Measurements from ENCODE around the gene LDB3. TPM values are rescaled to one million over a fixed set of nuclear protein-coding genes. Genes with fewer than 3 reads are reported as not detected.
"Not testable (repeated sequence)": the region's sequence is repeated elsewhere in the genome, so short reads cannot be mapped to it uniquely, and the experiment has no call there.

Gene LDB3
- total RNA-seq, 2 experiments from 2014 or later: 0.05 to 0.10 TPM

DNA sequence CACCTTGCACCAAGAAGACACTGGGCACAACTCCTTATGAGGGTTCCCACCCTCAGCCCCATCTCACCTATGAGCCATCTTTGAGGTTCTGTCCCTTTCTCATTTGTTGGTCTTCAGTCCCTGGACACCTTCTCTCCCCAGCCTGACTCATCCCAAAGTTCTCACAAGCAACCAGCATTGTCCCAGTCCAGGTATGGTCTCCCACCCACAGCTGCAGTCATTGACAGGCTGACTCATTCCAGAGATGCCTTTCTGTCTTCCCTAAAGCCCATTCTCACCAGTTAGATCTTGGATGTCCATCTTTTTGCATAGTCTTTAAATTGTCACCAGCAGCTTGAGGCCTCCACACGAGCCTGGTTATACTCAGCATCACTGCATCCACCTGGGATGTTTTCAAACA lies 61.4 kb downstream of the LDB3 start:
- Mint-ChIP-seq H3K9me3 (no peaks in the 10 kb centered on the region), H3K27me3 (peaks cover 8% of the 10 kb centered on the region), H3K4me1 (no peaks in the 10 kb centered on the region), H3K4me3 (no peak overlapping the region), H3K27ac (no peak overlapping the region), H3K36me3 (ENCODE audit: low read depth) (no peaks in the 10 kb centered on the region)
- ChIA-PET POLR2A (no interaction called here), CTCF (no interaction called here)
- DNase-seq: no peak

DNA sequence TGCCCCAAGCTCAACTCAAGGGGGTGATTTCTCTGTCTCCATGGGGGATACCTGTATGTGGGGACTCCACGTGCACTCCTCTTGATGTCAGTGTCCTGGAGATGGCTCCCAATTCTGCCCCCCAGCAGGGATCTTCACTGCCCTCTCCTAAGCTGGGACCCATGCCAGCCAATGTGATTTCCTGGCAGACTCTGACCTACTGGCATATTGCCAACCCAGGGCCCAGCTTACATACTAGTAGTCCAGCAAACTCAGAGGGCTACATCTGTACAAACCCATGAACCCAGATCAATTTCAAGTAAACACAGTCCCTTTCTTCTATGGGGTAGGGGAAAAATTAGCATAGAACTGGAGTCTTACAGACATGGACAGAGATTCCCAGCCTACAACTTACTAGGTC lies 61.9 kb downstream of the LDB3 start:
- ChIA-PET CTCF (no interaction called here), POLR2A (no interaction called here)
- Mint-ChIP-seq H3K27me3 (peaks cover 8% of the 10 kb centered on the region), H3K4me1 (no peaks in the 10 kb centered on the region), H3K9me3 (no peaks in the 10 kb centered on the region), H3K4me3 (no peak overlapping the region), H3K27ac (no peak overlapping the region), H3K36me3 (ENCODE audit: low read depth) (no peaks in the 10 kb centered on the region)
- no peak for DNase-seq

DNA sequence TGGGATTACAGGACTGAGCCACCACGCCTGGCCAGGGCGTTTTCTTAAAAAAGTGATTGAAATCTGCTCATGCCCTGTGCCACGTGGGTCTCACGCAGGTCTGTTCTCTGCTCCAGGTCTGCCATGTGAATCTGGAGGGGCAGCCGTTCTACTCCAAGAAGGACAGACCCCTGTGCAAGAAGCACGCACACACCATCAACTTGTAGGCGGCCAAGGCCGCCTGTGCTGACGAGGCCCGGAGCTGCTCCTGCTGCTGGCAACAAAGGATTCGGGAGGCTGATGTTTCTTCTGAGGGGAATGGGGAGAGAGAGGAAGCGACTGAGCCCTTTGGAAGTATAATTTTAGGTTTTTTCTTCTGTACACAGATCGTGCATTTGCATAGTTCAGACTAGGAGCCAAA lies 64.5 kb downstream of the LDB3 start:
- no peak for DNase-seq
- no peak overlapping the region for H3K27ac Mint-ChIP-seq
- H3K36me3 Mint-ChIP-seq (ENCODE audit: low read depth): no peaks in the 10 kb centered on the region
- no peak overlapping the region for H3K4me3 Mint-ChIP-seq
- peaks cover 6% of the 10 kb centered on the region for H3K27me3 Mint-ChIP-seq
- no peaks in the 10 kb centered on the region for H3K9me3 Mint-ChIP-seq
- ChIA-PET POLR2A (interaction anchor here (1.5 kb wide), 1 partner anchor 20 kb away, joined by 4 read pairs; no protein-coding TSS in a partner anchor), CTCF (interaction anchor here (1.3 kb wide), 1 partner anchor 10 kb away, joined by 3 read pairs; no protein-coding TSS in a partner anchor)
- H3K4me1 Mint-ChIP-seq: no peaks in the 10 kb centered on the region

DNA sequence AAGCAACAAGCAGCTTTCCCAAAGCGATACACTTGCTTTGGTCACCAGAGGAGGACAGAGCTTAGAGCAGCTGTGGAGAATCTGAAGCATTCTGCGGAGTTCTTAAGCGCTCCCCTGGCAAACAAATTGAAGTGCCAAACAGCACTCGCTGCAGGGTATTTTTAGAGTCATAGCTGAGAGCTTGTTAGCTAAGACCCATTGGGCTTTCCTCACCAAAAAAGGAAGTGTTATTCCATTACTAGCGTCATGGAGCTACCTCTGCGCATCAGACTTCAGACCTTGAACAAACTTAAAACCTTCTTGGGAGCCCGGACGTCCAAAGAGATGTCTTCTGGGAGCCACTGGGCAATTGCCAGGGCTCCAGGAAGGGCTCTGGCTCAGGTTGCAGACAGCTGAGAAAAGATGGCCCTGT lies 65.0 kb downstream of the LDB3 start:
- ChIA-PET POLR2A (interaction anchor here (1.5 kb wide), 2 partner anchors 10 to 19 kb away, joined by 4 read pairs; no protein-coding TSS in a partner anchor), CTCF (interaction anchor here (1.3 kb wide), 1 partner anchor 10 kb away, joined by 3 read pairs; no protein-coding TSS in a partner anchor)
- Mint-ChIP-seq H3K27ac (no peak overlapping the region), H3K36me3 (ENCODE audit: low read depth) (no peaks in the 10 kb centered on the region), H3K27me3 (peaks cover 2% of the 10 kb centered on the region), H3K4me1 (no peaks in the 10 kb centered on the region), H3K9me3 (no peaks in the 10 kb centered on the region), H3K4me3 (no peak overlapping the region)
- DNase-seq: no peak

DNA sequence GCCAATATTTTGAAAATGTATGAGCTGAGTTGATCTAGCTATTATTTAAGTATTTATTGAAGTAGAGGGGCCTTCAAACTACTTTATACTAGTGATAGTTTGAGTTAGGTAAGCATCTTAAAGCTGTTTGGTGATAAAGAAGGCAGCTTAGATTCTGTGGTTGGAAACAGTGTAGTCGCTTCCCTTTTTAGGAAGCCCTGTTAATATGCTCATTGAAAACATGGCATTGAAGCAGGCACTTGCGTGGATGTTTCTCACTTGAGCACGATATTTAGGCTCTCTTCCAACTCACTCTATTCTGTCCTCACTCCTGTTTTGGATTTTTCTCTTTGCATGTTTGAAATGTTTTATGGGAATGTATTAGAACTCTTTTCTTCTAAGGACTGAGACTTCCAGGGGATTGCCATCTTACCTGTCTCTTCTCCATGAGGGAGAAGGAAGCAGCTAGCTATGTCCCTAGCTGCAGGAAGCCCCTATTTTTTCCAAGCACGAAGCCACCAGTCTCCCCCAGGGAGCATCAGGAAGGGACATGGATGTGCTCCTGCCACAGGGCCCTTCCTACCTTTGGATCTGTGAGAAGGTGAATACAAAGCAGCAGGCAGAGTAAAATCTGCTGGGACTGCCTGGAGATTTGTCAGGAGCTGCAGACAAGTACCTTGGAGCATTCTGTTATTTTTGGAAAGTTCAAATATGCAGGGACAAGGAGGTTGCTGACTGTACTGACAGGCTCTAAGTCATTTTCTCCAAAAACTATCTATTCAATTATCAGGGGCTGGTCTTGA lies 66.1 kb downstream of the LDB3 start:
- ChIA-PET POLR2A (interaction anchor here (1.5 kb wide), 2 partner anchors 11 to 18 kb away, joined by 4 read pairs; no protein-coding TSS in a partner anchor), CTCF (interaction anchor here (1.3 kb wide), 1 partner anchor 8 kb away, joined by 3 read pairs; no protein-coding TSS in a partner anchor)
- Mint-ChIP-seq H3K4me3 (no peak overlapping the region), H3K4me1 (no peaks in the 10 kb centered on the region), H3K36me3 (ENCODE audit: low read depth) (no peaks in the 10 kb centered on the region), H3K9me3 (no peaks in the 10 kb centered on the region), H3K27ac (no peak overlapping the region), H3K27me3 (peaks cover 4% of the 10 kb centered on the region)
- DNase-seq: no peak

DNA sequence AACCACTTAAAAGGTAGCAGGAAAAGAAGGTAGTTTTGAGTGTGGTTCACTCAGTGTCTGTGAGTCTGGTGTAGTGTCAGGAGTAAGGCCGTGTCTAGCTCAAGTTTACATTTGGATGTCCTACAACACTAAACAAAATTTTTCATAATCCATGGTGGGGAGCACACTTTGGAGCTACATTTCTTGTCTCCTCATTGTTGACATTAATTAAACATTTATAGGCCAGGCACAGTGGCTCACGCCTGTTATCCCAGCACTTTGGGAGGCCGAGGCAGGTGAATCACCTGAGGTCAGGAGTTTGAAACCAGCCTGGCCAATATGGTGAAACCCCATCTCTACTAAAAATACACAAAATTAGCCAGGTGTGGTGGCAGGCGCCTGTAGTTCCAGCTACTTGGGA lies 67.0 kb downstream of the LDB3 start:
- DNase-seq; H3K36me3 Mint-ChIP-seq (ENCODE audit: low read depth); H3K27me3 Mint-ChIP-seq; H3K4me1 Mint-ChIP-seq; H3K4me3 Mint-ChIP-seq; POLR2A ChIA-PET; H3K9me3 Mint-ChIP-seq; H3K27ac Mint-ChIP-seq: not testable (repeated sequence)
- CTCF ChIA-PET: interaction anchor here (0.7 kb wide), 2 partner anchors 45 to 926 kb away, joined by 4 to 7 read pairs; no protein-coding TSS in a partner anchor

DNA sequence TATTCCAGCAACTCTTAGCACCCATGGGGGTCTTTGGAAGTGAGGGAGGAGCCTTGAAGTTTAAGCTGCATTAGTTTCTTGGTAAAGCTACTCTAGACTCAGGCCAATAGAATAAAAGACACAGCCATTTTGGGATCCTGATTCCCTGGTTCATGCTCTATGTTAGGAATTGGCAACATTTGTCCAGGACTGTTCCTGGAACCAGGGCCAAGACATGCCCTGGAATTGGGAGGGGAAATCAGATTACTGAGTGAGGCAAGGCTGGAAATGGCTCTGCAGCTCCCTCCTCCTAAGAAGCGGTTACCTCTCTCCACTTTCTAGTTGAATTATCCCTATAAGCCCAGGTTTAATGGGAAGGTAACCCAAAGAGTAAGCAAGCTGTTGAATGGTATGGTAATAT lies 73.9 kb downstream of the LDB3 start:
- Mint-ChIP-seq H3K27me3 (peaks cover 9% of the 10 kb centered on the region), H3K9me3 (no peaks in the 10 kb centered on the region), H3K4me1 (no peaks in the 10 kb centered on the region), H3K36me3 (ENCODE audit: low read depth) (no peaks in the 10 kb centered on the region), H3K4me3 (no peak overlapping the region), H3K27ac (no peak overlapping the region)
- CTCF ChIA-PET: interaction anchor here (0.7 to 1.6 kb wide), 2 partner anchors 9 to 1814 kb away, joined by 3 read pairs; no protein-coding TSS in a partner anchor
- POLR2A ChIA-PET: interaction anchor here (0.9 kb wide), 1 partner anchor 11 kb away, joined by 4 read pairs; no protein-coding TSS in a partner anchor
- DNase-seq: no peak

DNA sequence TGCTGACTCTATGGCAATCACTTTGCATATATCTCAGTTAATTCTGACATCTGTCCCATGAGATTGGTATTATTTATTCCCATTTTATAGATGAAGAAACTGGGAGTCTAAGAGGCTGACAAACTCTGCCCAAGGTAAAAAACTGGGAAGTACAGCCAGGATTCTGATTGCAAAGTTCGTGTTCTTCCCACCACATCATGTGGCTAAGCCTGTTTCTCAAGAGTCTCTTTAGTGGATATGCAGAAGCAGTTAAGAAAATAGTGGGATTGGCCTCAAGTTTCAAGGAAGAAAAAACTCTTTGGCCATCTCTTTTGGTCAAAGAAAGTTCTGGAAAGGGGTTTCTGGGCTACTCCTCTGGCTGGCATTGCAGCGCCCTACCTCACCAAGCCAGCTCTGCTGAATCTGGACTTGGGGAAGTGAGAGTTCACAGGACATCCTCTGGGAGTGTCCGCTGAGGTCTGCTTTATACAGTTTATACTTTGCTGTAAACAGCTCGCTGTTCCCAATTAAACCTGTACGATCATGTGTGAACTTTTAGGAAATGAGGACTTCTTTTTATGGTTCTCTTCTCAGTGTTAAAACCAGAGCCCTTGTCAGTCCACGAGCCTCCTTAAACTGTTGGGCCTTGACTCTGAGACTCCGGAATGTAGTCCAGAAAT lies 75.9 kb downstream of the LDB3 start:
- no peak for DNase-seq

DNA sequence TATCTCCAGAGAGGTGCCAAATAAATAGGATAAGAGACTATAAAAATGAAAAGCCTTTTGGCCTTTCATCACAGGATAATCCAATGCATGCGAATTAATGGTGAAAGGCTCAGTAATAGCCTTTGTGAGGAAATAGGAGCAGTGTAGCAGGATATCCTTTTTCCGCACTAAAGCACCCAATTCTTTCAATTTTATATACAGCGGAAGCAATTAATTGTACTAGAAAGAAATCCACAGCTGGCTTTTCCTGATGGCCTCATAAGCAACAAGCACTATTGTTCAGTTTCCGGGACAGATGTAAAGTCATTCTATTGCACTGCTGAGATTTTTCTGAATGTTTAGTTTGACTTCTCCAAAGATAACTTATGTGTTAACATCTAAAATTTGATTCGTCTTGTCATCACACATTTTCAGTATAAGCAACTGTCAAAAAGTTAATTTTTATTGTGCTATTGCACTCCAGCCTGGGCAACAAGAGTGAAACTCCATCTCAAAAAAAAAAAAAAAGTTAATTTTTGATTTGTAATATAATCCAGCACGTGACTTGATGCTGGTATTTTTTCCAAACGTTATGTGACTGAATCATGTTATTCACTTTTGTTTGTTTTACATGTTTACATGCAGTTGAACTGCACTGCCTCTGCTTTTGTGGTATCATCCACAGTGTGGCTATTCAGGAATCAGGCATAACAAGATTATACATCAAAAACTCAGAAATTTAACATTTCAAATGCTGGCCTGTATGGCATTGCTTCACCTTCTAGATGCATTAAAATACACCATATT lies 79.7 kb downstream of the LDB3 start:
- CTCF ChIA-PET: no interaction called here
- Mint-ChIP-seq H3K36me3 (ENCODE audit: low read depth) (no peaks in the 10 kb centered on the region), H3K27me3 (no peaks in the 10 kb centered on the region), H3K27ac (no peak overlapping the region), H3K4me3 (no peak overlapping the region), H3K9me3 (no peaks in the 10 kb centered on the region), H3K4me1 (peaks cover 8% of the 10 kb centered on the region)
- POLR2A ChIA-PET: no interaction called here
- DNase-seq: no peak

More for the DNA sequence above, 75.9 kb downstream of the LDB3 start:
- H3K4me1 Mint-ChIP-seq: no peaks in the 10 kb centered on the region
- no peak overlapping the region for H3K4me3 Mint-ChIP-seq
- POLR2A ChIA-PET: no interaction called here
- H3K9me3 Mint-ChIP-seq: no peaks in the 10 kb centered on the region
- H3K27ac Mint-ChIP-seq: no peak overlapping the region
- H3K27me3 Mint-ChIP-seq: peaks cover 9% of the 10 kb centered on the region
- no peaks in the 10 kb centered on the region for H3K36me3 Mint-ChIP-seq (ENCODE audit: low read depth)
- CTCF ChIA-PET: no interaction called here

DNA sequence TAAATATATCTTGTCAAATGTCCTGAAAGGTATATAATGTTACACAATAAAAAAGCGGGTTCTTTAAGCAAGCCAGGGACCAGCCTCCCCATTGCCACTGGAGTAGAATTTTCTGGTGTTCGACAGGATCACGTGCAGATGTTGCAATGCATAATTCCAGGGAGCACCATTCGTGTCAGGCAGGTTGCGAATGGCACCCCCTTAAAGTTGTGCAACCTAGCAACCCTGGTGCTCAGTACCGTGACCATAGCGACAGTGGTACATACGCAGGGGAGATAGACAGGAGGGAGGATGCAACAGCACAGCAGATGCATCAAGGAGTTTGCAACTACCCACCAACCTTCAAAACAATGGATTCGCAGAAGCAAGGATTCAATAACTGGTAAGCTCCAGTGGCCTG lies 81.5 kb downstream of the LDB3 start:
- no peaks in the 10 kb centered on the region for H3K27me3 Mint-ChIP-seq
- no peak overlapping the region for H3K27ac Mint-ChIP-seq
- no peaks in the 10 kb centered on the region for H3K9me3 Mint-ChIP-seq
- no peaks in the 10 kb centered on the region for H3K36me3 Mint-ChIP-seq (ENCODE audit: low read depth)
- CTCF ChIA-PET: no interaction called here
- H3K4me3 Mint-ChIP-seq: no peak overlapping the region
- peaks cover 22% of the 10 kb centered on the region for H3K4me1 Mint-ChIP-seq
- DNase-seq: no peak
- POLR2A ChIA-PET: no interaction called here

DNA sequence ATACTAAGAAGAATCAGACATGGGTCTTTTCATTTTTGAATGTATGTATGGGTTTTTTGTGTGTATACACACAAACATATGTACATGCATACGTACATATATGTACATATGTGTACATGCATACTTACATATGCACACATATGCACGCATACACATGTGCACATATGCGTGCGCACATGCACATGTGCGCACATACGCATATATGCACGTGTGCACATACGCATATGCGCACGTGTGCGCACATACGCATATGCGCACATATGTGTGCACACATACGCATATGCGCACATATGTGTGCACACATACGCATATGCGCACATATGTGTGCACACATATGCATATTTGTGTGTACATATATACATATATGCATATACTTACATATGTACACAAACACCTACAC lies 83.2 kb downstream of the LDB3 start:
- Mint-ChIP-seq H3K36me3 (ENCODE audit: low read depth) (peaks cover 2% of the 10 kb centered on the region), H3K27me3 (peaks cover 2% of the 10 kb centered on the region), H3K9me3 (no peaks in the 10 kb centered on the region), H3K27ac (no peak overlapping the region), H3K4me1 (peaks cover 29% of the 10 kb centered on the region), H3K4me3 (no peak overlapping the region)
- DNase-seq: no peak
- ChIA-PET POLR2A (no interaction called here), CTCF (no interaction called here)

DNA sequence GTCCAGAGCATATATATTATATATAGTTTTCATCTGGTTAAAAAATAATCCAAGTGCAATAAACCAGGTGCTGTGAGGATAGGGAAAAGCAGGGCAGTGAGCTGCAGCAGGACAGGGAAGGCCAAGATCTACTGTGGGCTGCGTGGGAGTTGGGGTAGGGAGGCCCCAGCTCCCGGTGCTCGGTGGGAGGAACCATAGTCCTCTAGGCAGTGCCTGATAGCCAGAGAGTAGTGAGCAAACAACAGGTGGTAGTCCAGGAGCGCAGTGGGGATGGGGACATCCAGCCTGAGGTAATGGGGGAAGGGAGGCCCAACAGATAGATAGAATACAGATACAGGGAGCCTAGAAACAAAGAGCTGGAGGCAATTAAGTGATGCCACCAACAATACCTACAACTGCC lies 84.0 kb downstream of the LDB3 start:
- Mint-ChIP-seq H3K4me1 (peaks cover 29% of the 10 kb centered on the region), H3K27ac (no peak overlapping the region), H3K36me3 (ENCODE audit: low read depth) (peaks cover 3% of the 10 kb centered on the region), H3K27me3 (peaks cover 2% of the 10 kb centered on the region), H3K4me3 (no peak overlapping the region), H3K9me3 (no peaks in the 10 kb centered on the region)
- ChIA-PET POLR2A (interaction anchor here (0.6 to 1.4 kb wide), 4 partner anchors 11 to 76 kb away, joined by 3 to 4 read pairs (median 4); no protein-coding TSS in a partner anchor), CTCF (interaction anchor here (0.7 to 1.4 kb wide), 4 partner anchors 65 to 352 kb away, joined by 3 to 5 read pairs (median 3); no protein-coding TSS in a partner anchor)
- DNase-seq: no peak

DNA sequence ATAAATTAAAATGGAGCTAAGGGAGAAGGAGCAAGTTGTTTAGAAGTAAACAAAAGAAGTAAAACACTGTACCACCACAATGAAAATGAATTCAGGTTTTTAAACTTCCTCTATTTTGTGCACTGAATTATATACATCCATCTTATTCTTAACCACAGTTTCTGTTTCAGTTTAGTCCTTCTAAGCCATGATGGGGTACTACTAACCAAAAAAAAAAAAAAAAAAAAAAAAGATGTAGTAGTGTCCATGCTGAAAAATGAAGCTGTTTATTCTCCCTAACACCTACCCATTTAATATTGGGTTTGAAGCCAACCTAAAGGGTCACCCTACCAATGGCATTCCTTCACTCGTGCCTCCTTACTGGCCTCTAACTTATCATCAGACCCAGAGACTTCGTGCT lies 84.7 kb downstream of the LDB3 start:
- Mint-ChIP-seq H3K4me3 (no peak overlapping the region), H3K27ac (no peak overlapping the region), H3K9me3 (no peaks in the 10 kb centered on the region), H3K4me1 (peaks cover 37% of the 10 kb centered on the region), H3K36me3 (ENCODE audit: low read depth) (peaks cover 4% of the 10 kb centered on the region), H3K27me3 (peaks cover 2% of the 10 kb centered on the region)
- ChIA-PET CTCF (interaction anchor here (0.6 to 1.4 kb wide), 5 partner anchors 65 to 353 kb away, joined by 3 to 5 read pairs (median 3); no protein-coding TSS in a partner anchor), POLR2A (interaction anchor here (0.6 to 1.4 kb wide), 4 partner anchors 11 to 75 kb away, joined by 3 to 4 read pairs (median 4); no protein-coding TSS in a partner anchor)
- DNase-seq: no peak
